ENCODE data around the gene LEP. TPM values are rescaled to one million over a fixed set of nuclear protein-coding genes. Genes with fewer than 3 reads are reported as not detected.

Gene LEP
- total RNA-seq, 1 experiment from 2014 or later: not detected

GRCh38 chr7:128197989-128198580 lies 43.0 kb upstream of the LEP start:
- Mint-ChIP-seq H3K27me3 (ENCODE audit: low read depth) (peaks cover 70% of the 10 kb centered on the region), H3K9me3 (peaks cover 35% of the 10 kb centered on the region), H3K36me3 (peaks cover 20% of the 10 kb centered on the region), H3K27ac (no peak overlapping the region), H3K4me1 (peaks cover 22% of the 10 kb centered on the region), H3K4me3 (no peak overlapping the region)
- DNase-seq (ENCODE audit: low spot score): no peak
- no peak for ATAC-seq
- TF ChIP-seq PREB (CRISPR knock-in tag; IDR thresholded peaks at IDR 0.05; ENCODE audit: borderline replicate concordance) (no peak), E2F1 (CRISPR knock-in tag; IDR thresholded peaks at IDR 0.05) (no peak), NR2C2 (CRISPR knock-in tag; IDR thresholded peaks at IDR 0.05) (no peak), SMAD4 (CRISPR knock-in tag; IDR thresholded peaks at IDR 0.05) (no peak), ELF4 (CRISPR knock-in tag; IDR thresholded peaks at IDR 0.05; ENCODE audit: low read depth) (no peak), USF2 (CRISPR knock-in tag; IDR thresholded peaks at IDR 0.05) (no peak), MLX (CRISPR knock-in tag; IDR thresholded peaks at IDR 0.05) (no peak), ZNF232 (CRISPR knock-in tag; IDR thresholded peaks at IDR 0.05) (no peak), CREB1 (CRISPR knock-in tag; IDR thresholded peaks at IDR 0.05) (no peak), FOXP1 (CRISPR knock-in tag; IDR thresholded peaks at IDR 0.05; ENCODE audit: borderline replicate concordance) (no peak), ZNF423 (CRISPR knock-in tag; IDR thresholded peaks at IDR 0.05) (no peak), HMGXB4 (CRISPR knock-in tag; IDR thresholded peaks at IDR 0.05) (no peak), CREM (CRISPR knock-in tag; IDR thresholded peaks at IDR 0.05) (no peak), ZBTB21 (CRISPR knock-in tag; IDR thresholded peaks at IDR 0.05; ENCODE audit: borderline replicate concordance) (no peak), ZNF219 (CRISPR knock-in tag; IDR thresholded peaks at IDR 0.05; ENCODE audit: borderline replicate concordance) (no peak), ZBTB43 (CRISPR knock-in tag; IDR thresholded peaks at IDR 0.05) (no peak), NR1H2 (CRISPR knock-in tag; IDR thresholded peaks at IDR 0.05) (no peak), ZMAT4 (CRISPR knock-in tag; IDR thresholded peaks at IDR 0.05) (no peak), ZNF281 (CRISPR knock-in tag; IDR thresholded peaks at IDR 0.05) (no peak), STAT6 (CRISPR knock-in tag; conservative IDR thresholded peaks at IDR 0.05; ENCODE audit: low read depth) (no peak)
- CTCF ChIA-PET: interaction anchor here (1.0 to 2.5 kb wide), 2 partner anchors 11 to 62 kb away, joined by 3 to 11 read pairs; no protein-coding TSS in a partner anchor
- POLR2A ChIA-PET: no interaction called here

All from WTC11 (cell line).